Keratinocyte (primary cell): ENCODE data around the gene C1QTNF12. TPM values are rescaled to one million over a fixed set of nuclear protein-coding genes. Genes with fewer than 3 reads are reported as not detected.

Source experiments
- DNase-seq: peaks from one replicate; pipeline ENCODE4 v3.0.0-alpha.2; 2011; ENCODE audit warnings: low read depth, missing footprints, low spot score
- FAIRE-seq: peaks from 2 replicates; lab custom pipeline; 2011; peaks lifted over from hg19 to GRCh38; lab: Jason Lieb, UNC
- H2AFZ ChIP-seq: 2 replicates; pipeline ENCODE4 v1.6.0; 2012; ENCODE audit warnings: low read length, control low read depth, inconsistent platforms; ENCODE audit not compliant: control insufficient read depth
- H3K27ac ChIP-seq: 2 replicates; pipeline ENCODE4 v1.5.1; 2011; ENCODE audit warnings: low read length; ENCODE audit not compliant: control insufficient read depth, insufficient read depth
- H3K27me3 ChIP-seq: 3 replicates; pipeline ENCODE4 v1.6.0; 2011; ENCODE audit warnings: low read length; ENCODE audit not compliant: control insufficient read depth, insufficient read depth; ENCODE audit errors: extremely low read depth
- H3K36me3 ChIP-seq, 2 experiments: 2 replicates in 1 of 2; 3 replicates in 1 of 2; pipeline ENCODE4 v1.5.1; 2011; ENCODE audit warnings: low read length in 2 of 2, mild to moderate bottlenecking in 1 of 2; ENCODE audit not compliant: control insufficient read depth in 2 of 2, insufficient read depth in 2 of 2; ENCODE audit errors: extremely low read depth in 1 of 2
- H3K4me1 ChIP-seq: 3 replicates; pipeline ENCODE4 v1.5.1; 2011; ENCODE audit warnings: low read length; ENCODE audit not compliant: control insufficient read depth, insufficient read depth; ENCODE audit errors: extremely low read depth
- H3K4me2 ChIP-seq: 3 replicates; pipeline ENCODE4 v1.6.0; 2011; ENCODE audit warnings: low read depth, low read length; ENCODE audit not compliant: control insufficient read depth, insufficient read depth; ENCODE audit errors: extremely low read depth
- H3K4me3 ChIP-seq, 3 experiments: fragments of 200-600 bp in 1 of 3; sonication (generic) in 1 of 3; 2 replicates in 2 of 3; 3 replicates in 1 of 3; pipeline ENCODE4 v1.5.1; 2011 to 2016; ENCODE audit warnings: low read length in 3 of 3, mild to moderate bottlenecking in 3 of 3, control low read depth in 2 of 3, inconsistent platforms in 1 of 3, low read depth in 1 of 3, mixed read lengths in 1 of 3, mixed run types in 1 of 3, moderate library complexity in 1 of 3; ENCODE audit not compliant: control insufficient read depth in 2 of 3, insufficient read depth in 2 of 3; ENCODE audit errors: extremely low read depth in 1 of 3
- H3K79me2 ChIP-seq: 2 replicates; pipeline ENCODE4 v1.6.0; 2012; ENCODE audit warnings: low read length; ENCODE audit not compliant: control insufficient read depth, insufficient read depth
- H3K9ac ChIP-seq: 3 replicates; pipeline ENCODE4 v1.6.0; 2011; ENCODE audit warnings: low read length; ENCODE audit not compliant: control insufficient read depth, insufficient read depth; ENCODE audit errors: extremely low read depth
- H3K9me1 ChIP-seq: 3 replicates; pipeline ENCODE4 v1.6.0; 2011; ENCODE audit warnings: low read length; ENCODE audit not compliant: control insufficient read depth, insufficient read depth; ENCODE audit errors: extremely low read depth
- H3K9me3 ChIP-seq: 2 replicates; pipeline ENCODE4 v1.5.1; 2012; ENCODE audit warnings: low read depth, low read length; ENCODE audit not compliant: control insufficient read depth
- H4K20me1 ChIP-seq: 3 replicates; pipeline ENCODE4 v1.6.0; 2011; ENCODE audit warnings: low read length; ENCODE audit not compliant: control insufficient read depth, insufficient read depth; ENCODE audit errors: extremely low read depth
- CTCF ChIP-seq, 3 experiments: IDR thresholded peaks in 1 of 3; conservative IDR thresholded peaks in 1 of 3; optimal IDR thresholded peaks in 1 of 3; 2 replicates in 2 of 3; 3 replicates in 1 of 3; pipeline versions ENCODE3 to v1.5.1; 2011; ENCODE audit warnings: low read length in 3 of 3, mild to moderate bottlenecking in 3 of 3, moderate library complexity in 2 of 3, control low read depth in 1 of 3, inconsistent platforms in 1 of 3; ENCODE audit not compliant: insufficient read depth in 2 of 3; ENCODE audit errors: extremely low read depth in 1 of 3
- EZH2 ChIP-seq: IDR thresholded peaks from one replicate; pipeline ENCODE4 v1.6.1; 2012; ENCODE audit warnings: inconsistent platforms, mild to moderate bottlenecking, low read length, moderate library complexity
- dilution Hi-C: fragments of 300-500 bp; cut with MboI; formaldehyde crosslinking; loops from one replicate; pipeline ENCODE4 v1.7.0; 2020; ENCODE audit warnings: low sequenced_read_pairs; ENCODE audit not compliant: extremely low pct_ligation_motif_present
- polyA plus RNA-seq, 5 experiments: library from polyadenylated mRNA; depleted of rRNA in 3 of 5; stranded (reverse) in 3 of 5; stranded (forward) in 1 of 5; unstranded in 1 of 5; fragments of >200 nt; gene quantifications; 1 replicate in 1 of 5; 2 replicates in 3 of 5; 3 replicates in 1 of 5; pipeline versions ENCODE4 v1.2.1 to v1.2.3, GENCODE V29; 2011 to 2012; ENCODE audit warnings: missing spikeins in 2 of 5, low read depth in 1 of 5, low replicate concordance in 1 of 5

C1QTNF12 gene
- polyA plus RNA-seq, 1 donor (not counting 4 experiments of a cell fraction or from before 2014, with no cell fraction given) = 0.18 TPM

GRCh38 chr1:1238702-1239178, 7.8 kb downstream of the C1QTNF12 start:
- Histone ChIP-seq H3K9ac (peak overlapping the region; percentile 50), H3K4me1 (peaks cover 15% of the 10 kb centered on the region)
- no peak for FAIRE-seq

GRCh38 chr1:1237874-1238701, 8.4 kb downstream of the C1QTNF12 start:
- peak in 1 of 3 experiments; percentile 7 for TF ChIP-seq CTCF (optimal IDR thresholded peaks at IDR 0.05 in 1 of 3, IDR thresholded peaks at IDR 0.05 in 1 of 3, conservative IDR thresholded peaks at IDR 0.05 in 1 of 3; ENCODE audit: extremely low read depth in 1 of 3, insufficient read depth in 2 of 3, low read length in 3 of 3)
- peak; percentile 20 for TF ChIP-seq EZH2
- peaks cover 0 to 3% of the 10 kb centered on the region in 2 experiments for H3K36me3 ChIP-seq
- peaks cover 11% of the 10 kb centered on the region for H3K79me2 ChIP-seq
- dilution Hi-C loops = no loop called here
- no peaks in the 10 kb centered on the region for H3K9me1 ChIP-seq
- peak overlapping the region; percentile 50 for H3K9ac ChIP-seq
- no peak for DNase-seq
- H4K20me1 ChIP-seq = no peaks in the 10 kb centered on the region
- H3K9me3 ChIP-seq = no peaks in the 10 kb centered on the region
- FAIRE-seq = no peak
- H2AFZ ChIP-seq = peak overlapping the region; percentile 62
- H3K27ac ChIP-seq = no peak overlapping the region
- peak overlapping the region in 1 of 3 experiments; percentile 13 for H3K4me3 ChIP-seq
- peaks cover 6% of the 10 kb centered on the region for H3K27me3 ChIP-seq
- H3K4me1 ChIP-seq = peaks cover 15% of the 10 kb centered on the region
- H3K4me2 ChIP-seq = peak overlapping the region; percentile 45

More at GRCh38 chr1:1238702-1239178, 7.8 kb downstream of the C1QTNF12 start:
- Histone ChIP-seq H3K4me2 (peak overlapping the region; percentile 45), H2AFZ (peak overlapping the region; percentile 62), H4K20me1 (no peaks in the 10 kb centered on the region), H3K27ac (no peak overlapping the region), H3K9me1 (no peaks in the 10 kb centered on the region), H3K4me3 (no peak overlapping the region), H3K9me3 (no peaks in the 10 kb centered on the region), H3K36me3 (peaks cover 0 to 3% of the 10 kb centered on the region in 2 experiments), H3K27me3 (peaks cover 6% of the 10 kb centered on the region), H3K79me2 (peaks cover 5% of the 10 kb centered on the region)
- TF ChIP-seq EZH2 (no peak), CTCF (optimal IDR thresholded peaks at IDR 0.05 in 1 of 3, IDR thresholded peaks at IDR 0.05 in 1 of 3, conservative IDR thresholded peaks at IDR 0.05 in 1 of 3; ENCODE audit: extremely low read depth in 1 of 3, insufficient read depth in 2 of 3, low read length in 3 of 3) (no peak)
- dilution Hi-C loops = no loop called here
- no peak for DNase-seq
